OCI-LY3 (cell line): Measurements from ENCODE around the gene AGER.

Source experiments
- H2AFZ ChIP-seq: fragments of 200-600, 300-600 bp; shearing (Covaris generic); 2 replicates; pipeline ENCODE4 v1.6.0; 2014; ENCODE audit warnings: antibody characterized with exemption, low read depth, low read length
- H3K27ac ChIP-seq: fragments of 200-600, 300-600 bp; sonication (generic); 2 replicates; pipeline ENCODE4 v1.5.1; 2014; ENCODE audit warnings: mild to moderate bottlenecking, low read length, moderate library complexity, mixed read lengths
- H3K27me3 ChIP-seq: fragments of 200-600, 300-600 bp; sonication (generic); 2 replicates; pipeline ENCODE4 v1.6.1; 2014; ENCODE audit warnings: low read depth, low read length, mixed read lengths
- H3K36me3 ChIP-seq: fragments of 200-600, 300-600 bp; sonication (generic); replicated peaks from 2 replicates; pipeline ENCODE3; 2014; ENCODE audit warnings: low read depth, low read length, mixed read lengths
- H3K4me1 ChIP-seq: fragments of 300-600, 200-600 bp; sonication (generic); 2 replicates; pipeline ENCODE4 v1.6.1; 2014; ENCODE audit warnings: low read length, mixed read lengths
- H3K4me2 ChIP-seq: fragments of 200-600, 300-600 bp; sonication (generic); 2 replicates; pipeline ENCODE4 v1.6.1; 2014; ENCODE audit warnings: low read length, mixed read lengths
- H3K4me3 ChIP-seq: fragments of 300-600, 200-600 bp; sonication (generic); 2 replicates; pipeline ENCODE4 v1.5.1; 2014; ENCODE audit warnings: antibody characterized with exemption, mild to moderate bottlenecking, low read length, moderate library complexity
- H3K79me2 ChIP-seq: fragments of 300-600, 200-600 bp; shearing (Covaris generic); 2 replicates; pipeline ENCODE4 v1.6.1; 2014; ENCODE audit warnings: mild to moderate bottlenecking, low read length, mixed read lengths
- H3K9ac ChIP-seq: fragments of 300-600, 200-600 bp; shearing (Covaris generic); 2 replicates; pipeline ENCODE4 v1.6.0; 2014; ENCODE audit warnings: mild to moderate bottlenecking, low read length, moderate library complexity
- H3K9me3 ChIP-seq: fragments of 200-600, 300-600 bp; shearing (Covaris generic); 2 replicates; pipeline ENCODE4 v1.6.1; 2014; ENCODE audit warnings: low read length, mixed read lengths; ENCODE audit not compliant: insufficient read depth
- H4K20me1 ChIP-seq: fragments of 200-600, 300-600 bp; sonication (generic); 2 replicates; pipeline ENCODE4 v1.6.1; 2016; ENCODE audit warnings: low read length, mixed read lengths; ENCODE audit not compliant: insufficient read depth
- CTCF ChIP-seq: fragments of 200-600, 300-600 bp; sonication (generic); IDR thresholded peaks from 2 replicates; pipeline ENCODE4 v1.5.1; 2014; ENCODE audit warnings: antibody characterized with exemption, low read length, low read depth
- EZH2phosphoT487 ChIP-seq: fragments of 200-600 bp; shearing (Covaris generic); IDR thresholded peaks from 2 replicates; pipeline ENCODE4 v1.6.1; 2018; ENCODE audit warnings: antibody characterized with exemption, mixed run types, low read depth

The AGER gene

DNA sequence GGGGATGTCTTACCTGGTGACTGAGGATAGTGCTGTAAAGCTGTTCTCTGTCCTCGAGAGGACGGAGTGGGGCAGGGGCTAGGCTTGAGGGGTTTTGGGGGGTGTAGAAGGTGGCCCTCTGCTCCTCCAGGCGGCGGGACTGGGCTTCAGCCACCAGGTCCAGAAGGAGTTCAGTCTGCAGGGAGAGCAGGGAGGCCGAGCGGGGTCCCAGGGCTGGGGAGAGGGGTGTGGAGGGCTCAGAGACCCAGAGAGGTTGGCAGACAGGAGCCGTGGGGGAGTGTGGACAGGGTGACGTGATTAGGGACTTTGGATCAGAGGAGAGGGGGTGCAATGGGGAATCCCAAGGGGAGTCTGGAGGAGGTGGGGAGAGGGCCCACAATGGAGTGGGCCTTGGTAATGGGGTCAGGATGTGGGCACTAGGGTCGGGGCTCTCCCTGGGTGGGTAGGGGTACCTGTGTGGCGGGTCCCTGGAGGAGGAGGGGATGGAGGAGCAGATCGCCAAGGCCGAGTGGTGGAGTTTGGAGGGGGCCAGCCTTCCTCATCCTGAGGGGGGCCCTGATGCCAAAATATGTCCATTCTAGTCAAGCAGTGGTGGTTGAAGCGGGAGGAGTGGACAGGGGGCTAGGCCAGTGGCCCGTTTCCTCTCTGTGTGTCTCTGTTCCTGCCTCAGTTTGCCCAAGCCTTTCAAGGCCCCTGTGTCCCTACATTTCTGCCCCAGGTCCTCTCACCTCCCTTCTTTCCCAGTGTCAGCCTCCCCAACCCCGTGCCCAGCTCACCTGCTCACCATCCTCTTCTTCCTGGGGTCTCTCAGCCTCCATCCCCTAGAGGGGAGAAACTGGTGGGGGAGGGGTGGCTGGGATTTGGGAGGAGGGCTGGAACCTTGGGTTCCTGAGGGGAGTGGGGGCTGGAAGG is 7.9 kb upstream of the AGER start:
- peaks cover 51% of the 10 kb centered on the region for H3K4me1 ChIP-seq

DNA sequence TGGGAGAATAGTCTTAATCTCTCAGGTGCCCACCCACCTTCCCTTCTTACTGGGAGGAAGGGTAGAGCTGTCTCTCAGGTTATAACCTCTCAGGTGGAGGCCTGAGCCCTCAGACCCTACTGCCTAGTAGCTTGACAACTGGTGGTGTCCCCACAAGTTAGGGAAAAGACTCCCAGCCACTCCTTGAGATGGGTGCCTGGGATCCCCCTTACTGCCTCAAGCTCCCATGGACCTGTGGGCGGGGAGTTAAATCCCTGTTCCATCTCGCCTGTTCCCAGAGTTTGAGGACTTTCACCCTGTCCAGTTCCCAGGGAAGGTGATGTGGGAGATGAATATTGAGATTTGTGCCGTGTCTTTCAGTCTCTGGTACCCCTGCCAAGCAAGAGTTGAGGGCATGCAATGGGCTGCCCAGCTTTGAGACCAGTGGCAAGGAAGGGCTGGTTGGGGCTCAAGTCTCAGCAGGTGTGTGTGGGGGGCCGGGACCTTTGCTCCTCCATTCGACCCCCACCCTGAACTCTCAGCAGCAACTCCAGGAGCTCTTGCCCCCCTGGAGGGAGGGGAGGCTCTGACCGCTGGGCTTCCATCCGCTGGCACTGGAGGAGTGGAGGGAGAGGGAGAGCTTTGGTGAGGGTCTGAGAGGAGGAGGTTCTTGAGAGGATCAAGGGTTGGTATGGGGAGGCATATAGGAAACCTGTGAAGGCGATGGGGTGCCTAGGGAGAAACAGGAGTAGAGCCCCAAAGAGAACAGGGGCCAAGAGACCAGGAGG is 7.0 kb upstream of the AGER start:
- H3K79me2 ChIP-seq: peaks cover 48% of the 10 kb centered on the region
- H4K20me1 ChIP-seq: no peaks in the 10 kb centered on the region
- H3K4me1 ChIP-seq: peaks cover 55% of the 10 kb centered on the region
- H3K27me3 ChIP-seq: no peaks in the 10 kb centered on the region
- peak overlapping the region; percentile 93 for H3K4me3 ChIP-seq
- no peak overlapping the region for H2AFZ ChIP-seq
- H3K9me3 ChIP-seq: no peaks in the 10 kb centered on the region
- H3K4me2 ChIP-seq: peak overlapping the region; percentile 100
- H3K27ac ChIP-seq: peak overlapping the region; percentile 97
- H3K36me3 ChIP-seq: peaks cover 18% of the 10 kb centered on the region
- TF ChIP-seq EZH2phosphoT487 (no peak), CTCF (no peak)
- H3K9ac ChIP-seq: peak overlapping the region; percentile 100

More for the DNA sequence above, 7.9 kb upstream of the AGER start:
- H3K79me2 ChIP-seq: peaks cover 48% of the 10 kb centered on the region
- H2AFZ ChIP-seq: no peak overlapping the region
- no peak for TF ChIP-seq CTCF
- peak overlapping the region; percentile 97 for H3K27ac ChIP-seq
- peak overlapping the region; percentile 100 for H3K9ac ChIP-seq
- H3K4me2 ChIP-seq: peak overlapping the region; percentile 100
- H3K4me3 ChIP-seq: peak overlapping the region; percentile 93
- no peaks in the 10 kb centered on the region for H3K9me3 ChIP-seq
- H3K27me3 ChIP-seq: no peaks in the 10 kb centered on the region
- no peaks in the 10 kb centered on the region for H4K20me1 ChIP-seq
- peaks cover 16% of the 10 kb centered on the region for H3K36me3 ChIP-seq

GRCh38 chr6:32190054-32190851 is 6.2 kb upstream of the AGER start, which contains the start of gene PBX2:
PBX2 (minus strand) TSS chr6:32190202; CDS start chr6:32189915, 287 bp downstream.
- Histone ChIP-seq H3K4me1 (peaks cover 59% of the 10 kb centered on the region), H2AFZ (no peak within 1 kb of the TSS), H3K4me2 (peak within 1 kb of the TSS; percentile 100), H3K9me3 (no peaks in the 10 kb centered on the region), H3K27me3 (no peaks in the 10 kb centered on the region), H3K9ac (peak within 1 kb of the TSS; percentile 100), H3K79me2 (peaks cover 48% of the 10 kb centered on the region), H3K36me3 (peaks cover 18% of the 10 kb centered on the region), H3K4me3 (peak within 1 kb of the TSS; percentile 93), H4K20me1 (no peaks in the 10 kb centered on the region), H3K27ac (peak within 1 kb of the TSS; percentile 97)
- TF ChIP-seq CTCF: no peak
- TF ChIP-seq EZH2phosphoT487: no peak
